NCI-H1694 treated with DMSO at 0.1 percent for 48 hours (cell line): ENCODE measurements around the gene LDB2.

ENCODE experiments used
- DNase-seq: peaks from one replicate; lab custom pipeline; 2025; lab: John Stamatoyannopoulos, UW

LDB2 gene

DNA sequence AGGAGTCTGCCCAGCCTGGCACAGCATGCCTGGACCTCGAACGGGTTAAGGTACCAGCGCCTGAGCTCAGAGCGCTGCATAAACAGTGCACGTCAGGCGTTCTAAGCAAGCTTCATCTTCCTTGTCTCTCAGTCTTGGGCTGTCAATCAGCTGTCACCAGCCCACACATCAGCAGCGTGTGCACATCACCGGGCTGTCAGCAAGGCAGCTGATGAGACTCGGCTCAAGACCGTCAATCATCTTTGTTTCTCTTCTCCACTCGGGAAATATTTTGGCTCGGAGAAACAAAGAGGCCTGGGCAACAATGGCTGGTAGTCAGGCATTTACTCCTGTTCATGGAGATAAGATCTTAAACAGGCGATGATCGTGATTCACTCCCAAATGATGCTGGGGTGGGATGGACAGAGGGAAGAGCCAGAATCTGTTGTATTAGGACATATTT is 141.3 kb downstream of the LDB2 start:
- no peak for DNase-seq

DNA sequence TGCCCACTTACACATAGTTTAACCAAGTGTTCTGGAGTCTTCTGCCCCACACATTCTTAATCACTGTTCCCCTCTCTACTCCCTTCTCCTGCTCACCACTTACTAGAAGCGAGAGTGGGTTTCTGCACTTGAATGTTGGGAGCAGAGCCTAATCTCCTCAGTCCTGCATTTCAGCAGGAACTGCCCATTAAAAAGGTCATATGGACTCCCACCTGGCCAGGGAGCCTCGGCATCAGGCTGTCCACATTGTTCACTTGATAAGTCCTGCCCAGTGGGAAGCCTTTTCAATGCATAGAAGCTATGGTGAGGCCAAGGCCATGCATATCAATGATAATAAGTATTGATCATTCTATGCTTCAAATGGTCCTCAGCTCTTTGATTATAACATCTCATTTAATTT is 144.3 kb downstream of the LDB2 start:
- no peak for DNase-seq

DNA sequence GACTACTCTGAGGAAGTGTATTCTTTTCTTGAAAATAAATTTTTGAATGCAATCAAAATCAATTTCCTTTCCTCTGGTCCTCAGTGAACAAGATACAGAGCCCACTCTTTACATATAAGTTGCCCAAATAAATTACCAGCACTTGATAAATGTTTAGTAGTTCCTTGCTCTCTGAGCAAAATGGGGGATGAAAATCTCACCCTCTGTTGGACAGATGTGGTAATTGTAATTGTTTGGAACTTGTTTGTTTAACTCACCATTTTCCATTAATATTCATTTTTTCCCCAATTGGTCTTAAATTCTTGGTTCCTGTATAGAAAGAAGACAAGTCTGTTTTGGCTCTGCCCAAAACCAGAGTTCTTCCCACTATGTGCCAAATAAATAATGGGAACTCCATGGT is 146.3 kb downstream of the LDB2 start:
- DNase-seq = no peak

DNA sequence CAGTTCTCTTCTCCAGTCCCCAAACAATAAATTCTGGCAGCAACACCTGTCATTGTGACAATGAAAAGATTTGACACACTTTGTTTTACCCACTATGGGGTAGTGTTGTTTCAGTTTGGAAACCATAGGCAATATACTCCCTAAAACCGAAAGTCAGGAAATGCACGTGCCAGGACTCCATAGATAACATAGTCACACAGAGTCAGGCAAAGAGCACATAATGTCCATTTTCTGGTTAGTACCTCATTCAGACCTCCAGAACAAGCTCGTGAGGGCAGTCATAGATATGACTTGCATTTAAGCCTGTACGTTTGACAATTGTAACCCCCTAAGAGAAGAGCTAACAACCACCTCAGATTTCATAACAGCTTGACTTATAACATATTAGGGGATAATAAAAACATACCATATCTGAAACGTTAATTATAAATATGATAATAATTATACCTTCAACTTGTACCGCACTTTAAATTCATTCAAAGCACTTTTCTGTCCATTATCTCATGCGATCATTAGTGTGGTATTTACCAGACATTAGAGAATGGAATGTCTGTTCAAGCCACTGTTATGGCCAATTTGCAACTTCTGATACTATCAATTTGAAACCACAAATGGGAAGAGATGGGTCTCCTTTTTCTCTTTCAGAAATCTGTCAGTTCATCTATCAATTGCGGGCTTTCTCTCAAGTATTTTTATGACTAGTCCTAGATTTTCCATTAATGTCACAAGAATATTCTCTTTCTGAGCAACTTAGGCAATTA is 147.4 kb downstream of the LDB2 start:
- DNase-seq = no peak

DNA sequence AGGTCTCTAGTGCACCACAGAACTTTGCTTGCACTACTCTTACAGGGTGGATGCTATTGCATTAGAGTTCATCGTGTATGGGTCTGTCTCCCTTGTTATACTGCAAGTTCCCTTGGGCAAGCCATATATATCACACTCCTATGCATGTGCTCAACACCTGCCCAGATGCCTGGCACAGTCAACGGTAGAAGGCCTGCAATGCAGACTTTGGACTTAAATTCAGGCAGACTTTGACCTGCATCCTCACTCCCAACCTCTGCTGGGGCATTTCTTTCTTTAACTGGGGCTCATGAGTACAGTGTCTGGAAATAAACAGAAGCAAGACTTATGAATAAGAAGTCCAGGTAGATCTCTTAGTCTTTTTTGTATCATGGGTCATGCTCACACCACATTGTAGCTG is 148.2 kb downstream of the LDB2 start:
- no peak for DNase-seq

DNA sequence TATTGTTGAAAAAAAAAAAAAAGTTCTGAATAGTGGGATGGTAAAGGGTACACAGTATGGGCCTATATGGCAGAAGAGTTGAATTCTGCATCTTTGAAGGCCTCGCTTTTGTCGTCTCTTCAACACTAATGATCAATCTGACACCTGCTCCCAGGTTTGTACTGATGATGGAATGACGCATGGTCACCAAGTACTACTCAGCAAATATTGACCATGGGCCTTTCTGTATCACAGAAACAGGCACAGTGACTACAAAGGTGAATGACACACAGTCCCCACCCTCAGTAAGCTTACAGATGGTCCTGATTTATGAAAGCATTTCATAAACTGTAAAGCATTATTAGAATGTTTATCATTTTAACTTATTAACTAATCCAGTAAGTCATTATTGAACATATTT is 152.6 kb downstream of the LDB2 start:
- DNase-seq = no peak

DNA sequence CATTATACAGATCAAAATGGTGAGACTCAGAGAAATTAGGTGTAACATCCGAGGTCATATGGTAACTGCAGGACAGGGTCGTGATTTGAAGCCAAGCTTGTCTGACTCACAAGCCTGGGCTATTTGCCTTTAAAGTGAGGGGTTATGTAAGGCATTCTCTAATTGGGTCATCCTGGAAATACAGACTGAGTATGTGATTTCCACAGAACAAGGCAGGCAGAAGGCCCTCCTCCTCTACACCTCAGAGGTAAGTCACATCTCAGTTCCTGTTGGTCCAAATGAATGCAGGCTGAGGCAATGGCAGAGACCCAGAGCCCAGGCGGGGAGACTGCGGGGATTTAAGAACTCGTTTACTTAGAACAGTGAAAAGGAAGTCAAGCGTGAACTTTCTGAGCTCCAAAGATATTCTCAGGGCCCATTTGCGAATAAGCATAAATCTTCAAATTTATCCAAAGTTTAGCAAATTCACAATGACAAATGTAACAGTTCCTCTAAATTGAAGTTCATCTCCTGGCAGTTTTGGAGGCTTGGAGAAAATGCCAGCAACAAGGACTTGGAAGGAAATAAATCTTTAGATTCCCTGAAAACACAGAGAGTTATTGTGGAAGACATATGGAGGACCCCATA is 153.3 kb downstream of the LDB2 start:
- DNase-seq = no peak

DNA sequence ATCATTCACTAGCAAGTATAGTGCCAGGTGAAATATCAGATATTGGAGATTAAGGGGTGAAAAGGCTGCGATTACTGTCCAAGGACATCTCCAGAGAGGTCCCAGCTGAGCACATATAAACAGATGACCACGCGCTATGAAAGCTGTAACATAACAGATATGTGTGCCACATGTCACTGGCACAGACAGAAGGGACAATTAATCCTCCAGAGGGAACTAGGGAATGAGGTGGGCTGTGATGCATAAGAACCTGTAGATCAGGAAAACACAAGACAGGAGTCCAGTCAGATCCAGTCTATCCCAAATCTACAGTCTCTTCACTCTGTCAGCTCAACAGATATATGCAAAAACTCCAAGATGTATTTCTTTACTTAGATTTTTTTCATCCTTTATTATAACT is 157.2 kb downstream of the LDB2 start:
- DNase-seq = no peak

DNA sequence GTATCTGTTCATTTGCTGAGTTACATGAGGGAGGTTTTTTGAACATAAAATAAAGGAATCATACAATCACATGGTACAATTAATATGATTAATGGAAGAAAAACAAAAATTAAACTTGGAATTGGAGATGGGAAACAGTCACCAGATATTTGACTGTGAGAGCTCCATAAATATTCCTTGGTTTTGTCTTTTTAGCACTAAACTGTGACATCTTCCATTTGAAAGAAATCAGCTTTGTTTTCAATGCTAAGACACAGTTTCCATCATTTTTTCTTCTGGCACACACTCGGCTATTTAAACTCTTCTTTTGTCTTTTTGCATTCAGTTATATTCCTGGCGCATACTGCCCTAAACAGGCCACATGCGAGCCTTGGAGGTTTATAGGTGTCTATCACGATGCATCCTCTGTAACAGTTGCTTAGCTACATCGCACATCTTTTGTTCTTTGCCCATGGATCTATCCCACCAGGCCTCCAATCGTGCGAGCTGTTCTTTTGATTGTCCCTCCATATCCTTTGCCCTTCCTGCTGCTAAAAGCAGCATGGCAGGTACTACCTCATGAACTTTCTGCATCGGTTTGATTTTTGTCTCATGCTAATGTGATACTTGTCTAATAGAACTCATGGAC is 158.3 kb downstream of the LDB2 start:
- no peak for DNase-seq

DNA sequence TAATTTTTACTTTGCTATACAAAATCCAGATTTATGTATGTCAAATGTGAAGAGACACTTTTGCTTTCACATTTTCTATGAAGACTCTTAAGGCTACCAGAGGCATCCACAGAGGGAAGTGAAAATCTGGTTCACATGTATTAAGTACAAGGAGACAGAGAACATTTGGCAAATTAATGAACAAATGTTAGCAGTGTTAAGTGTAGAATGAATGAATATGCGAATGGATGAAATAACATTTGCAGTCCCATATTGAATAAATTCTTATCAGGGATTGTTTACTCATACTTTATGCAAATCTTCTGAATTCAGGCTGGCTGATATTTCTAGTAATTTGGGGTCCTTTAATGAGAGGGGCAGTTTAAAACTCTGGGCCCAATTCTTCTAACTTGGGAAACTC is 159.9 kb downstream of the LDB2 start:
- DNase-seq = no peak

DNA sequence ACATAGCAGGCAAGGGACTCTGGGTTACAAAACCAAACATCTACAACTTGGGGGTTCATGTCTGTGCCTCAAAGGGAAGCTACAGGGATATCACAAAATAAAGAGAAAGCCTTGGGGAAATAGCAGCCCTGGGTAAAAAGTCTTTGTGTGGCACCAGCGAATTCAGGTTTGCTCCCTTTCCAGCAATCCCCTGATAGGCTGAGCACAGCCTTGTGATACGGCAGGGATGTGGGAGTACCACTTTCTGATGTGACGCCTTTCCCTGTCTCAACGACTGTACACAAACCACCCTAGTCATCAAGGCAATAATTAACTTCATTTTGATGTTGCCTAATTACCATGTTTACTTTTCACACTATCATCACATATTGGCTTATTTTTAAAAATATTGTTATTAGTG is 164.9 kb downstream of the LDB2 start:
- DNase-seq = no peak

DNA sequence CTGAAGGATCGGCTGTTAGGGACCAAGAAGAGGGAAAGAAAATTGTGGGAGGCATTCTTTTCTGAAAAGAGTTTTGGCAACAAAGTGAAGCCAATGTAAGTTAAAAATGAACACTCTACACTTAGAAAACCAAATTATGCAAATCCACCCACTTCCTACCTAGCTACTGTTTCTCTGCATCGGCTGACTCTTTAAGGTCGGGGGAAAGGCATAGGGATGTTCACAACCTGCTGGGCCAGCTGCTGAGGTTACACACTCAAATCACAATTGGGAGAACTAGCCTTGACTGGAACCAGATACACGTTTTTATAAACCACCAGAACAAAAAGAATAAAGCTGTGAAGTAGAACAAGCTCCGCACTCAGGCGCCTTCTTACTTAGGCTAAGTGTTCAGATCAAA is 165.7 kb downstream of the LDB2 start:
- no peak for DNase-seq

DNA sequence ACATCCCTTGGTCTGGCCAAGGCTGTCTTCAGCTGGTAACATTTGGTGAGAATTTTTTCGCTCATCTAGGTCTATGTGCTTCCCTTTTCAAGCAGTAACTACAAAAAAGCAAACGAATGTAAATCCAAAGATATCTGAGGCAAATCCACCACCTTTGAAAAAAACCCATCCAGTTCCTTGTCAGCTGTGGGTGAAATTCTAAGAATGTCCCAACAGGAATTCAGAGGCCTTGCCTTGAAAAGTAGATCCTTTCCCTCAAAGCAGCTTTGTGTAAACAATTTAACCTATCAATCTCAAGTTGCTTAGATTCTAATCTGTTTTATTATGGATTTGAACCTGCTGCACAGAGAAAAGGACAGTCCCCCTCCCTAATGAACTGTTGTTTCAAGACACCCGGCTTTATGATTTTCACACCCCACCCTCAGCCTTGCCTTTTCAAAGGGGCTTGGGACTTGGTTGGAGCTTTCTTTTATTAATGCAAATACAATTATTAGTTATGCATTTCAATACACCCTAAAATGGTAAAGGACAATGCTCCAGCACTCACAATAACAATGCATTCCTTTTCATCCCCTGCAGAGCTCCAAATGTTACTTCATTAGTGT is 166.6 kb downstream of the LDB2 start:
- DNase-seq = no peak

DNA sequence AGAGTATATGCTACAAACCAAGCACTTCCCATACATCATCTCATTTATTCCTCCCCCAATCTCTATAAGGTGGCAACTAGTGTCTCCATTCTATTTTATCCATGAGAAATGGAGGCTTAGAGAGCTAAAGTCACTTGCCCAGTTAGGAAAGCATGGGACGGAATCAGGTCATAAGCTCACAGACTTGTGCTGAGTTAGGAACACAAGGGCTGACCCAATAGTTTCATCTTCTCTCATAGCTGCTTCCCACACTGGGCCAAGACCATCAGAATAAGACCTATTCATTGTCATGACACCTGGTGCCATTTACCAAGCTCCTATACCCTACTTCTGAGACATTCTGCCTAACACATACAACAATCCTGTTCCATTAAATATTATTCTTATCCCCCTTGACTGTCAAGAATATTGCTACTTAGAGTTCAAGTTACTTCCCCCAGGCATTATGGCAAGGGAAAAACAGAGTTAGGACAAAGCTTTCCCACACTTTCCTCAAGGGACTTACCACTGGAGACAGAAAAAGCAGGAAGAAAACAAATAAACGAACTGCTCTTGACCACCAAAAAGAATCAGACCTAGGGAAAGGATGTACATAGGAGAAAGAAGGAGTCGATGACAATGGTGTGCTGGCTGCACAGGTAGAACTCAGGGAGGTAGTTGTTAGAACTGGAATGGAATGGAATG is 167.8 kb downstream of the LDB2 start:
- DNase-seq = no peak

DNA sequence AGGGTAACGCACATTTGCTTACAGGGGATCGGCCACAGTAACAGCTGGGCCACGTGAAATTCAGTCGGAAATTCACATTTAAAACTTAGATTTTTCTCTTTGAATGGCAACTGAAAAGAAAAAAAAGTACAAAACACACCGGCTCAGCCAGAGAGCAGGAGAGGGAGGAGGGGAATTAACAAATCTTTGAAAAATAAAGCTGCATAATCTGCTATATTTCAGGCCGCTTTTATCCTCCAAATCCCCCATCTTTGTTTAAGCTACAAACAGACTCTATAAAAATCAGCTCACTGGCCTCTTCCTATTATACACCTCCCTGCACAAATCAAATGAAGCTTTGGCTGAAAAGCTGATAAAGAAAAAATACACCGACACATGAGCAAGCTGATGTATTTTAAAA is 169.1 kb downstream of the LDB2 start:
- no peak for DNase-seq

DNA sequence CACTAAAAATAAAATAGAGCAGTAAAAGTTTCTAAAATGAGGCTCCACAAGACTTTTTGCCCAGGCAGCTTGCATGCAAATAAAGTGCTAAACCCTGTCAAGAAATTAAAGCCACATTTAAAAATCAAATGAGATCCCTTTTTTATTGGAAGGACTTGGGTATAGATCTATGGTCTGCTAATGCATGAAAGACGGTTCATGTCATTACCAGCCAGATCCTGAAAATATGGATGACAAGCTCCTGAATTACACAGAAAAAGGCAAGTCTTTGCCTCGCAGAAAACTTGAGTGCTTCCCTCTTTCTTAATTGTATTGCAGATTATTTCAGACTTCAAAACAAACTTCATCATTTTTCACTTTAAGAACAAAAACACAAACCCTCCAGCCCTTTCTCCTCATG is 169.6 kb downstream of the LDB2 start:
- DNase-seq = no peak

DNA sequence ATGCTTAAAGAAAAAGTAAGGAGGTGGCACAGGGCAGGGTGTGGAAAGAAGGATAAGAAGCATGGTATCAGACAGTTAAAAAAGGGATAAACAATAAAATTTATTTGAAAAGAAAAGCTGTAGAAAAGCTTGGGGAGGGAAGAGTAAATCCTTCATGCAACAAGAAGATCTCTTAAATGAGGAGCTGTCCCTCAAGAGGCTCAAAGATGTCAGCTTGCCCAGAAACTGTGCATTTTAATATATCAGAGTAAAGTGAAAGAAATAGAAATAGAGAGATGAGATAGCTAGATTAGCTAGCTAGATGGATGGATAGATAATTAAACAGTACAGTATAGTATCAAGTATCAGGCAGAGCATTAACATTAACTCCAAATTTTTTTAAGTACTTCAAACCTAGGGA is 170.3 kb downstream of the LDB2 start:
- no peak for DNase-seq

DNA sequence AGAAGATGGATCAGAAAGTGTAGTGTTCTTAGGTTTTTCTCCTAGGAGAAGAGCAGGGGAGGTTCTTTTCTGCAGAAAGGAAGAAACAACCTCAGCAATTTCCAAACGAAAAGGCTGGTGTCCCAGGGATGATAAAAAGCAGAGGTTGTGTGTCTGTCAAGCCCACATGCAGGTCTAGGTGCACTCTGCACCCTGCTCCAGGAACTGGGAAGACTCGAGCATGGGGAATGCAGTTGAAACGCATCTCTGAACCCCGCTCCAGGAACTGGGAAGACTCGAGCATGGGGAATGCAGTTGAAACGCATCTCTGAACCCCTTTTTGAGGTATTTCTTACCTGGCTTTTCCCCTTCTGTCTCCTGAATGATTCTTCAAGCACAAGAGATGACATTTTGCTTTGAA is 171.2 kb downstream of the LDB2 start:
- no peak for DNase-seq

DNA sequence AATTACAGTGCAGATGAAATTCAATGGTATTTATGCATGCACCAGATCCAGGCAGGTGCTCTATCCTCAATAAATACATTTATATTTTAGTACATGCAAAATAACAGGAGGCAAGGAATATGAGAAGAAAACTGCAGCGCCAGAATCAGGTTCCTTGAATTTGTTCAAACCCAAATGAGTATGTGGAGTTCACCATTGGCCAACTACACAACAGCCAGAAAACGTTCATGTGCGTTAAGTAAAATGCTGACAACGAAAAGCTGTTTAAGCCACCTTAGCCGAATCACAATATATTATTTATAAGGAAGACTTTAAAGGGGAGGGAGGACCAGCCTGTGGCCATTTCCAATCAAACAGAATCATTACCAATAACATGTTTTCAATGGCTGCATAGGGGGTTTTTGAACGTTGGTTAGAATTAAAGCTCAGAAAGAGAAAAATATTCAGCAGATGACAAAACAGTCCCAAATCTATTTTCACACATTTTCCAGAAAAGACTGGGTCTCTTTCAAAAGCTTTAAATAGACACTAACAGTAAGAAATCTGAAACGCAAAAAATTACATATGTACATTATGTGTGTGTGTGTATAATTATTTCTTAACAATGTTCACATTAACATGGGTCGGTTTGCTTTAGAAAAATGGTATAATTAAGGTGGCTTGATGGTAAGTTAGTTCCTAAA is 171.9 kb downstream of the LDB2 start:
- no peak for DNase-seq

DNA sequence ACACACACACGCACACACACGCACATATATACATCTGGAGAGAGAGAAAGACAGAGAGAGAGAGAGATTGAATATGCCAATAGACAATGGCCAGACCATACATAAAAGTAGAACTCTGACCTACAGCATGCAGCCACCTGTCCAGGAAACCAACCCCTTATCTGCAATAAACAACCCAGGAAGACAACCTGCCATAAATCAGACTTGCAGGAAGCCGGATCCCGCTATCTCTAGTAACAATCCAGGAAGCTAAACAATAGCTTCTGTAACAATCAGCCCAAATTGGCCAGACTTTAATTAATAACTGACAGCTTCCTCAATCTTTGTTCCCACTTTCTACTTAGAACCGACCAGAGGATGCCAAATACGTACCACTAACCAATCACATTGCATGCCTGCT is 173.2 kb downstream of the LDB2 start:
- no peak for DNase-seq

DNA sequence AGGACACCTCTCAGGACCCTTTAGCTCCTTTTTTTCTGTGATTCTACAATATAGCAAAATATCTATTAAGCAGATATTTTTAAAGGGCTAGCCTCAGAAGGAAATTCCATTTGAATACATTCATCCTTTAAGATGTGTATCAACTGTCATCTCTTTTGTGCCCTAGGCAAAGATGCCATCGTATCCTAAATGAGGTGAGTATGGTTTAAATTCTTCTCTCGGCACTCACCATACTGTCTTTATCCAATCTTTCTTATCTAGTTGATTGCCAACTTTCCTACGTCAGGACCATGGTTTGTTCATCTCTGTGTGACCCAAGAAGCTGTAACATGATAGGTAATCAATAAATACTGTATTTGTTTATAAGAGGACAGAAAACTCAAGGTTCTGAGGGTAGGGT is 176.0 kb downstream of the LDB2 start:
- no peak for DNase-seq
